ENCODE results near the gene OR1I1.
"Not testable (repeated sequence)": the region's sequence is repeated elsewhere in the genome, so short reads cannot be mapped to it uniquely, and the experiment has no call there.

OR1I1 gene

GRCh38 chr19:15047680-15048079 lies 34.3 kb upstream of the OR1I1 start:
- no peak overlapping the region for H3K4me3 ChIP-seq (replicated peaks; ENCODE audit: low read depth, low read length)
- TF ChIP-seq, protein P1, sequence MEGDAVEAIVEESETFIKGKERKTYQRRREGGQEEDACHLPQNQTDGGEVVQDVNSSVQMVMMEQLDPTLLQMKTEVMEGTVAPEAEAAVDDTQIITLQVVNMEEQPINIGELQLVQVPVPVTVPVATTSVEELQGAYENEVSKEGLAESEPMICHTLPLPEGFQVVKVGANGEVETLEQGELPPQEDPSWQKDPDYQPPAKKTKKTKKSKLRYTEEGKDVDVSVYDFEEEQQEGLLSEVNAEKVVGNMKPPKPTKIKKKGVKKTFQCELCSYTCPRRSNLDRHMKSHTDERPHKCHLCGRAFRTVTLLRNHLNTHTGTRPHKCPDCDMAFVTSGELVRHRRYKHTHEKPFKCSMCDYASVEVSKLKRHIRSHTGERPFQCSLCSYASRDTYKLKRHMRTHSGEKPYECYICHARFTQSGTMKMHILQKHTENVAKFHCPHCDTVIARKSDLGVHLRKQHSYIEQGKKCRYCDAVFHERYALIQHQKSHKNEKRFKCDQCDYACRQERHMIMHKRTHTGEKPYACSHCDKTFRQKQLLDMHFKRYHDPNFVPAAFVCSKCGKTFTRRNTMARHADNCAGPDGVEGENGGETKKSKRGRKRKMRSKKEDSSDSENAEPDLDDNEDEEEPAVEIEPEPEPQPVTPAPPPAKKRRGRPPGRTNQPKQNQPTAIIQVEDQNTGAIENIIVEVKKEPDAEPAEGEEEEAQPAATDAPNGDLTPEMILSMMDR (IDR thresholded peaks at IDR 0.05; ENCODE audit: low read depth, low read length, missing control alignments) = no peak
- DNase-seq (ENCODE audit: extremely low read depth, low read depth) = no peak

- no peak overlapping the region for H3K4me3 ChIP-seq (replicated peaks; ENCODE audit: low read depth, low read length)
- TF ChIP-seq, protein P1 (IDR thresholded peaks at IDR 0.05; ENCODE audit: low read depth, low read length, missing control alignments) = no peak
- no peak for DNase-seq (ENCODE audit: extremely low read depth, low read depth)
Observed at GRCh38 chr19:15048128-15048527, 33.9 kb upstream of the OR1I1 start.

DNA sequence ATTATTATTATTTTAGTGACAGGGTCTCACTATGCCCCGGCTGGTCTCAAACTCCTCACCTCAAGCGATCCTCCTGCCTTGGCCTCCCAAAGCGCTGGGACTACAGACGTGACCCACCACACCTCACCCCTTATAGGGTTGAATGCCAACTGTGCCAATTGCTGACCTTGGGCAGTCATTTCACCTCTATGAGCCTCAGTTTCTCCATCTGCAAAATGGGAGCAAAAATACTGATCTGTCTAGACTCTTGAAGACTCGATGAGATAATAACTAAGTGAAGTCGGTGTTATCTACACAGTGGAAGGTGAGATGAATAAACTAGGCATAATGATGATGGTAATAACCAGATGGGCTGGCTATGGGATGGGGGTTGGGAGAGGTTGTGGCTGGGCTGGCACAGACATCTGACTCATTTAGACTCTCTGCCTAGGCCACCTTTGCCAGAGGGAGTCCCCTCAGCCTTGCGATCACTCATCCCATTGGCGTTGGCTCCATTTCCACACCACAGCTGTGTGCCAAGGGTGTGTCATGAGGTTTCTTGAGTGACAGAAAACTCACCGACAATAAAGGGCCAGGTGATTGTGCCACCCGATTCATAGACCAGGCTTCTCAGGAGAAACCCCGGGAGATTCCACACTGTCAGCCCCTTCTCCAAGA lies 33.0 kb upstream of the OR1I1 start, which contains the start of gene CASP14:
CASP14 (plus strand) TSS at position 596 of the 657 bp plus-strand sequence. CDS start 2,772 bp downstream, outside the sequence.
- DNase-seq (ENCODE audit: extremely low read depth, low read depth) = no peak
- TF ChIP-seq, protein P1 (IDR thresholded peaks at IDR 0.05; ENCODE audit: low read depth, low read length, missing control alignments) = no peak
- H3K4me3 ChIP-seq (replicated peaks; ENCODE audit: low read depth, low read length) = no peak within 1 kb of the TSS

- no peak overlapping the region for H3K4me3 ChIP-seq (replicated peaks; ENCODE audit: low read depth, low read length)
- no peak for DNase-seq (ENCODE audit: extremely low read depth, low read depth)
- TF ChIP-seq, protein P1 (IDR thresholded peaks at IDR 0.05; ENCODE audit: low read depth, low read length, missing control alignments) = no peak
Observed at GRCh38 chr19:15050639-15051038, 31.4 kb upstream of the OR1I1 start.

DNA sequence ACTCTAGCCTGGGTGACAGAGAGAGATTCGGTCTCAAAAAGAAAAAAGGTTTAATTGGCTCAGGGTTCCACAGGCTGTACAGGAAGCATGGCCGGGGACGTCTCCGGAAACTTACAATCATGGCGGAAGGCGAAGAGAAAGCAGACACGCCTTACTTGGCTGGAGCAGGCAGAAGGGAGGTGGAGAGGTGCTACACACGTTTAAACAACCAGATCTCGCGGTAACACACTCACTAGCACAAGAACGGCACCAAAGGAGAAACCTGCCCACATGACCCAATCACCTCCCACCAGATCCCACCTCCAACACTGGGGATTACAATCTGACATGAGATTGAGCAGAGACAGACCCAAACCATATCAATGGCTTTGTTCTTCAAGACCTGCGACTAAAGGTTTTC lies 20.0 kb upstream of the OR1I1 start:
- DNase-seq (ENCODE audit: extremely low read depth, low read depth) = no peak
- TF ChIP-seq, protein P1 (IDR thresholded peaks at IDR 0.05; ENCODE audit: low read depth, low read length, missing control alignments) = no peak
- H3K4me3 ChIP-seq (replicated peaks; ENCODE audit: low read depth, low read length) = no peak overlapping the region

- not testable (repeated sequence) for H3K4me3 ChIP-seq (replicated peaks; ENCODE audit: low read depth, low read length); DNase-seq (ENCODE audit: extremely low read depth, low read depth)
Observed at GRCh38 chr19:15070386-15070785, 11.6 kb upstream of the OR1I1 start.

DNA sequence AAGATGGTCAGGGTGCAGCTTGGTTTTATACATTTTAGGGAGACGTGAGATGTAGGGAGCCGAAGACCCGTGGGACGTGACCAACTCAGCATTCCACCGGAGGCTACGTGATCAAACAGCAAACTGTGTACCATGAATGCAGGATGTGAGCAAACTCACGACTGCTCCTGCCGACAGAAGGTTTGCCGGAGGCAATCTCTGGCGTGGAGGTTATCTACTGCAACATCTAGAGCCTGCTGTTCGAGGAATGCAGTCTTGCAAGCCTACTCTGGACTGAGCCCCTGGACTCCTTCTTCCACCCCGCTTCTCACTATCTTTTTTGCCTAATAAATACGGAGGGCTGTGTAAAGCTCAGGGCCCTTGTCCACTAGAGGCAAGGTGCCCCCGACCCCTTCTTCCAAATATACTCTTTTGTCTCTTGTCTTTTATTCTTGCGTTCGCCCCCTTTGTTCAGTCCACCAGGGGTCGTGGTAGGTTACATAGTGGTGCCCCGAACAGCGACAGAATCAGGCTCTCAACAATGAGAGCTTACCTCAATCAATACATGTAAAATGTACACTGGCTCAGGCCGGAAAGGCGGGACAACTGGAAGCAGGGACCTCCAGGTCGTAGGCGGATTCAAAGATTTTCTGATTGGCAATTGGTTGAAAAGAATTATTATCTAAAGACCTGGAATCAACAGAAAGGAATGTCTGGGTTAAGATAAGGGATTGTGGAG lies 8.9 kb upstream of the OR1I1 start:
- no peak for DNase-seq (ENCODE audit: extremely low read depth, low read depth)
- no peak overlapping the region for H3K4me3 ChIP-seq (replicated peaks; ENCODE audit: low read depth, low read length)
- TF ChIP-seq, protein P1 (IDR thresholded peaks at IDR 0.05; ENCODE audit: low read depth, low read length, missing control alignments) = no peak
